Measurements from ENCODE around the gene ATOSA. TPM values are rescaled to one million over a fixed set of nuclear protein-coding genes. Genes with fewer than 3 reads are reported as not detected.

Gene ATOSA
- total RNA-seq: 4.6 and 4.9 TPM in 2 replicates

DNA sequence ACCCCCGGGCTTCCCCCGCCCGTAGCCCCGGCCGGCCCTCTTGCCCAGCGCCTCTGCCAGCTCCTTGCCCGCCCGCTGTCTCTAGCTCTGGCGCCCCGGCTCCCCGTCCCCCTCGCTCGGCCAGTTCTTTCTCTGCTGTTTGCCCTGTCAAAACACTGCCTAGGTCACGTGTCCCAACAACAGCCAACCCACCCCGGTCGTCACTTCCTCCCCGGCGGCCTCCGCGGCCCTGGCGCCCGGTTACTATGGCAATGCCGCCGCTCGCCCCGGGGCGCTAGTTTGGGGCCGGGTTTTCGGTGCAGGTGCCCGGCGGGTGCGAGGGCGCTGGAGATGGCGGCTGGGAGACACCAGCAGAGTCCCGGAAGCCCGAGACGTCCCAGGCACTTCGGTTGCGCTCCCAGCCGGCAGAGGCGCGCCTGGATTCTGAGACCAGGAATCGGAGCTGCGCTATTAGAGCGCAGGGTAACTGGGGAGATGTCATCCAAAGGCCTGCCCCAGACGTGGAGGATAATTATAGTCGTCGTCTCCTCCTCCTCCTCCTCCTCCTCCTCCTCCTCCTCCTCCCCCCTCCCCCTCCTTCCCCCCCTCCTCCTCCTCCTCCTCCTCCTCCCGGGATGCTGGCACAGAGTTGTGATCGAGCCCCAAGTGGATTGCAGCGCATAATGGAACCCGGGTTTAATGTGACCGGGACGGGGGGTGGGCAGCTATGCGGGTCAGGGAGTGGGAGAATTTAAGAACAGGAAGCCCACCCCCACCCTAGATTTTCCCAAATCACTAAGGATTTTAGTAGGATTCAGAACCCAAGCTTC, at the start of gene ATOSA:
ATOSA (minus strand) TSS at position 157 of the 809 bp plus-strand sequence. CDS start 1,367 bp downstream, outside the sequence.

Other genes starting within 250 kb of the ATOSA start
- gene MYO5A, start 150.5 kb downstream of the ATOSA start, total RNA-seq: 15.3 and 18.5 TPM in 2 replicates
- 54.6 and 73.8 TPM in 2 replicates for gene ARPP19, start 110.4 kb downstream of the ATOSA start, total RNA-seq
- under 0.01 and 0.34 TPM in 2 replicates for gene ONECUT1, start 110.9 kb upstream of the ATOSA start, total RNA-seq

Measured in bronchus fibroblast of lung (primary cell).